SU-DHL-6 (cell line): Measurements from ENCODE around the gene NME4.

ENCODE experiments used
- CTCF ChIP-seq: fragments of 200-600 bp; sonication (generic); IDR thresholded peaks from one replicate; pipeline ENCODE4 v1.5.1; 2017; ENCODE audit warnings: antibody characterized with exemption, mild to moderate bottlenecking, low read length, moderate library complexity; ENCODE audit not compliant: insufficient read depth, poor library complexity, severe bottlenecking
- EZH2phosphoT487 ChIP-seq: fragments of 200-600 bp; sonication (generic), shearing (Covaris generic); conservative IDR thresholded peaks from 2 replicates; pipeline ENCODE4 v1.6.1; 2018; ENCODE audit warnings: mild to moderate bottlenecking, antibody characterized with exemption, low read length, moderate library complexity, mixed read lengths

GRCh38 chr16:378821-379182, 18.2 kb upstream of the NME4 start:
- TF ChIP-seq CTCF (no peak), EZH2phosphoT487 (no peak)
